Esophagus muscularis mucosa (tissue), 4 donors: ENCODE measurements around the gene PHC2.

Source experiments
- CTCF ChIP-seq, 3 experiments: fragments of 200-600 bp in 2 of 3; fragments of 450-650 bp in 1 of 3; sonication (generic) in 2 of 3; IDR thresholded peaks; one replicate each; pipeline ENCODE4 v1.5.1; 2017 to 2019; ENCODE audit warnings: antibody characterized with exemption in 3 of 3, mild to moderate bottlenecking in 2 of 3, moderate library complexity in 1 of 3
- EP300 ChIP-seq: sonication (generic); formaldehyde crosslinking; IDR thresholded peaks from one replicate; pipeline ENCODE4 v1.6.1; 2017; ENCODE audit warnings: antibody characterized with exemption
- POLR2A ChIP-seq: fragments of 450-650 bp; IDR thresholded peaks from one replicate; pipeline ENCODE4 v1.6.1; 2017; ENCODE audit warnings: antibody characterized with exemption, moderate library complexity, mild to moderate bottlenecking, low read depth
- POLR2AphosphoS5 ChIP-seq, 2 donors: sonication (generic); formaldehyde crosslinking; IDR thresholded peaks; one replicate each; pipeline ENCODE4 v1.6.1; 2017; ENCODE audit warnings: antibody characterized with exemption in 2 of 2

- no peak for TF ChIP-seq POLR2A
- no peak for TF ChIP-seq CTCF (IDR thresholded peaks at IDR 0.05)
- no peak for TF ChIP-seq EP300
- TF ChIP-seq POLR2AphosphoS5 (IDR thresholded peaks at IDR 0.05) = no peak
These were observed 48.9 kb downstream of the PHC2 start for GRCh38 chr1:33381977-33382376.
